ENCODE measurements around the gene GP5. TPM values are rescaled to one million over a fixed set of nuclear protein-coding genes. Genes with fewer than 3 reads are reported as not detected.

Gene GP5
- polyA plus RNA-seq, 3 donors, result 0.12 TPM; not detected in 2

- Histone ChIP-seq H3K27me3 (ENCODE audit: control insufficient read depth in 2 of 2, insufficient read depth in 2 of 2, low read length in 2 of 2) (peaks cover 0 to 7% of the 10 kb centered on the region in 2 donors), H3K27ac (ENCODE audit: low read depth in 1 of 2, low read length in 2 of 2) (no peak overlapping the region), H3K4me1 (ENCODE audit: control insufficient read depth in 1 of 2, insufficient read depth in 2 of 2, low read length in 2 of 2) (no peaks in the 10 kb centered on the region), H3K4me3 (replicated peaks in 1 of 3; ENCODE audit: low read depth in 2 of 3, low read length in 3 of 3) (no peak overlapping the region), H4K20me1 (ENCODE audit: insufficient read depth, low read length) (no peaks in the 10 kb centered on the region), H3K4me2 (replicated peaks; ENCODE audit: extremely low read depth, low read length, poor library complexity, severe bottlenecking) (no peak overlapping the region), H3K79me2 (ENCODE audit: insufficient read depth, low read length) (no peaks in the 10 kb centered on the region), H2AFZ (ENCODE audit: insufficient read depth, low read depth, low read length, poor library complexity, severe bottlenecking) (no peak overlapping the region), H3K36me3 (replicated peaks in 1 of 2; ENCODE audit: control insufficient read depth in 1 of 2, insufficient read depth in 2 of 2, low read length in 2 of 2) (peaks cover 12 to 57% of the 10 kb centered on the region in 2 donors), H3K9ac (ENCODE audit: insufficient read depth, low read length, poor library complexity, severe bottlenecking) (no peak overlapping the region), H3K9me3 (replicated peaks in 1 of 2; ENCODE audit: control insufficient read depth in 1 of 2, insufficient read depth in 1 of 2, low read length in 2 of 2) (no peaks in the 10 kb centered on the region)
- peak; percentile 9 to 41 (median 24) for DNase-seq
- Mint-ChIP-seq H3K36me3 (peaks cover 41 to 44% of the 10 kb centered on the region in 2 donors), H3K4me1 (no peaks in the 10 kb centered on the region), H3K9me3 (peaks cover 0 to 4% (median 0%) of the 10 kb centered on the region in 7 donors), H3K4me3 (no peak overlapping the region), H3K27me3 (ENCODE audit: low read depth in 3 of 3) (peaks cover 6 to 7% (median 7%) of the 10 kb centered on the region in 3 donors), H3K27ac (no peak overlapping the region)
- WGBS (ENCODE audit: insufficient coverage), result 47% methylated on average over 6 of the region's 10 CpGs
- intact Hi-C loops (cut with micrococcal nuclease), result loop anchor here in 1 of 2 donors (5.0 kb wide), 1 partner anchor 72 kb away; no protein-coding TSS in a partner anchor
- TF ChIP-seq, protein P1, sequence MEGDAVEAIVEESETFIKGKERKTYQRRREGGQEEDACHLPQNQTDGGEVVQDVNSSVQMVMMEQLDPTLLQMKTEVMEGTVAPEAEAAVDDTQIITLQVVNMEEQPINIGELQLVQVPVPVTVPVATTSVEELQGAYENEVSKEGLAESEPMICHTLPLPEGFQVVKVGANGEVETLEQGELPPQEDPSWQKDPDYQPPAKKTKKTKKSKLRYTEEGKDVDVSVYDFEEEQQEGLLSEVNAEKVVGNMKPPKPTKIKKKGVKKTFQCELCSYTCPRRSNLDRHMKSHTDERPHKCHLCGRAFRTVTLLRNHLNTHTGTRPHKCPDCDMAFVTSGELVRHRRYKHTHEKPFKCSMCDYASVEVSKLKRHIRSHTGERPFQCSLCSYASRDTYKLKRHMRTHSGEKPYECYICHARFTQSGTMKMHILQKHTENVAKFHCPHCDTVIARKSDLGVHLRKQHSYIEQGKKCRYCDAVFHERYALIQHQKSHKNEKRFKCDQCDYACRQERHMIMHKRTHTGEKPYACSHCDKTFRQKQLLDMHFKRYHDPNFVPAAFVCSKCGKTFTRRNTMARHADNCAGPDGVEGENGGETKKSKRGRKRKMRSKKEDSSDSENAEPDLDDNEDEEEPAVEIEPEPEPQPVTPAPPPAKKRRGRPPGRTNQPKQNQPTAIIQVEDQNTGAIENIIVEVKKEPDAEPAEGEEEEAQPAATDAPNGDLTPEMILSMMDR (IDR thresholded peaks at IDR 0.05), result peak; percentile 85
Measured at GRCh38 chr3:194404365-194405140, 5.5 kb upstream of the GP5 start.

DNA sequence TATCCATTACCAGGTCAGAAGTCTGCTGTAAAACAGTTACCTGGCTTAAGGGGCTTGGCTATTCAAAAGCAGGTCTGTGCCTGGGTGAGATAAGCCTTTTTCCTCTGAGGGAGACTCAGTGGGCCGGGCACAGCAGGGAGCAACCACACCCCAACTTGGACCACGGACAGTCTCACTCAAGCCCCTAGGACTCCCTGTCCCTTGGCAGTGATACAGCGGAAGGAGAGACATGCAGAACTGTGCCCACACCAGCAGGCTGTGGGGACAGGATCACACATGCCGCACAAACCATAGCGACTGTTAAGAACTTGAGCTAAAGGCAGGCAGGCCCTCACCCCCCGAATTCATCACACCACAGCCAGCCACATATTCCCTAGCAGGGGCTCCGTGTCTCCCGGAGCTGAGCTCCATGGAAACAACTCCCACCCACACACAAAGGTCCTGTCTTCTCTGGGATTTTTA is 2.8 kb upstream of the GP5 start:
- Histone ChIP-seq H3K27ac (ENCODE audit: low read depth in 1 of 2, low read length in 2 of 2) (no peak overlapping the region), H2AFZ (ENCODE audit: insufficient read depth, low read depth, low read length, poor library complexity, severe bottlenecking) (no peak overlapping the region), H3K9me3 (replicated peaks in 1 of 2; ENCODE audit: control insufficient read depth in 1 of 2, insufficient read depth in 1 of 2, low read length in 2 of 2) (peaks cover 0 to 12% of the 10 kb centered on the region in 2 donors), H3K36me3 (replicated peaks in 1 of 2; ENCODE audit: control insufficient read depth in 1 of 2, insufficient read depth in 2 of 2, low read length in 2 of 2) (peaks cover 3 to 32% of the 10 kb centered on the region in 2 donors), H3K9ac (ENCODE audit: insufficient read depth, low read length, poor library complexity, severe bottlenecking) (no peak overlapping the region), H3K4me2 (replicated peaks; ENCODE audit: extremely low read depth, low read length, poor library complexity, severe bottlenecking) (no peak overlapping the region), H3K27me3 (ENCODE audit: control insufficient read depth in 2 of 2, insufficient read depth in 2 of 2, low read length in 2 of 2) (peaks cover 20 to 33% of the 10 kb centered on the region in 2 donors), H3K79me2 (ENCODE audit: insufficient read depth, low read length) (no peaks in the 10 kb centered on the region), H3K4me3 (replicated peaks in 1 of 3; ENCODE audit: low read depth in 2 of 3, low read length in 3 of 3) (no peak overlapping the region), H4K20me1 (ENCODE audit: insufficient read depth, low read length) (no peaks in the 10 kb centered on the region), H3K4me1 (ENCODE audit: control insufficient read depth in 1 of 2, insufficient read depth in 2 of 2, low read length in 2 of 2) (peaks cover 14 to 15% of the 10 kb centered on the region in 2 donors)
- TF ChIP-seq, protein P1 (IDR thresholded peaks at IDR 0.05), result no peak
- peaks cover 33% of the 10 kb centered on the region in 3 donors for H3K27me3 Mint-ChIP-seq (ENCODE audit: low read depth in 3 of 3)
- peaks cover 0 to 7% (median 2%) of the 10 kb centered on the region in 7 donors for H3K9me3 Mint-ChIP-seq
- DNase-seq, result no peak
- H3K4me3 Mint-ChIP-seq, result no peak overlapping the region
- 92% methylated on average over 7 of the region's 8 CpGs for WGBS (ENCODE audit: insufficient coverage)
- no peak overlapping the region for H3K27ac Mint-ChIP-seq
- intact Hi-C loops (cut with micrococcal nuclease), result loop anchor here in 1 of 2 donors (5.0 kb wide), 1 partner anchor 70 kb away; no protein-coding TSS in a partner anchor
- H3K36me3 Mint-ChIP-seq, result peaks cover 25% of the 10 kb centered on the region in 2 donors
- H3K4me1 Mint-ChIP-seq, result peaks cover 17% of the 10 kb centered on the region
